ENCODE data around the gene DTL.

The DTL gene

DNA sequence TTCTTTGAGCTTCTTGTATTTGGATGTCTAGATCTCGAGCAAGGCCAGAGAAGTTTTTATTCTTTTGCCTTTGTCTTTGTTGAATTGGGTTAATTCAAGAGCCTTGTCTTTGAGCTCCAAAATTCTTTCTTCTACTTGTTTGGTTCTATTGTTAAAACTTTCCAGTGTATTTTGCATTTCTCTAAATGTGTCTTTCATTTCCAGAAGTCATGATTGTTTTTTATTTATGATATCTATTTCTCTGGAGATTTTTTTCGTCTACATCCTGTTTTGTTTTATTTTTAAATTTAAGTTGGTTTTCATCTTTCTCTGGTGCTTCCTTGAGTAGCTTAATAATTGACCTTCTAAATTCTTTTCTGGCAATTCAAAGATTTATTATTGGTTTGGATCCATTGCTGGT lies 61.8 kb downstream of the DTL start:
- DNase-seq (ENCODE audit: low spot score), result no peak

DNA sequence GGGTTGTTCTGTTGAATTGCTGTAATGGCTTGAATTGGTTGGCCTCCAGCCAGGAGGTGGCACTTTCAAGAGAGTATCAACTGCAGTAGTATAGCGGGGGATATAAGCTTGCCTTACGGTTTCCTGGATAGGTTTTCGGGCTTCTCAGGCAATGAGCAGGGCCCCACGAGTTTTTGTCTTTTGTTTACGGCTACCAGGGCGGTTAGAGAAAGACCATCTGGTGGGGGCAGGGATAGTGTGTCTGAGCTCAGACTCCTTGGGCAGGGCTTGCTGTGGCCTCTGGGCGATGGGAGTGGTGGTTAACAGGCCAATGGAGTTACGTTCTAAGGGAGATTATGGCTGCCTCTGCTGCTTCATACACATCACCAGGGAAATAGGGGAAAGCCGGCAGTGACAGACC lies 62.8 kb downstream of the DTL start:
- DNase-seq (ENCODE audit: low spot score), result no peak

DNA sequence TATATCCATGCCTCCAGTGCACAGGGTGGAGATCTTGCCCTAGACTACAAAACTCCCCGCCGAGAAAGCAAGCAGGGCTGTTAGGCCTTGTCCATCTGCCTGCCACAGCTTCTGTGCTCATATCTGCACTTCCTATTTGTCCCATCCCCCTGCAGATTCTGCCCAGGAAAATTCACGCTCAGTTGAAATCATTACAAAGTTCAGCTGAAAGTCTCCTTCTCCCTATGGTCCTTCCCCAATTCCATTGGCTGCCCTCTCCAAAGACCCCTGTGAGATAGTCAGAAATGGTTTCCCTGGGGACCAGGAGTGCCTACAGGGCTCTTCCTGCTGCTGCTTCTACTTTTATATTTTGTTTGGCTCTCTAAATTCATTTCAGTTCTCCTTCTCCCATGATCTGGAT lies 63.2 kb downstream of the DTL start:
- DNase-seq (ENCODE audit: low spot score), result no peak

DNA sequence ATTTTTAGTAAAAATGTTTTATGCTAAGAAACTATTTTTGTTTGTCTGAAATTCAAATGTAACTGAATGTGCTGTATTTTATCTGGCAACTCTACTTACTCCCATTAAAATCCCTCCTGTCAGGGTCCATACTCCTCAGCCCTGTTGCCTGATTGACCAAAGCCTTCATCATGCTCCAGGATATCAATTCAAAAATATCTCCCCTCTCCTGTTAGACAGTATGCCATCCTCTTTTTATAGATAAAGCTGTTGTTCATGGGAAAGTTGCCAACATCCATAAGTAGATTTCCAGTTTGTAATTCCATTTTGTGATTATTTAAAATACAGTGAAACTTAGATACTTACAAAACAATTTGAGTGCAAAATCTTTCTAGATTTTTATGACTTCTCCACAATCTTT lies 65.7 kb downstream of the DTL start:
- no peak for DNase-seq (ENCODE audit: low spot score)

DNA sequence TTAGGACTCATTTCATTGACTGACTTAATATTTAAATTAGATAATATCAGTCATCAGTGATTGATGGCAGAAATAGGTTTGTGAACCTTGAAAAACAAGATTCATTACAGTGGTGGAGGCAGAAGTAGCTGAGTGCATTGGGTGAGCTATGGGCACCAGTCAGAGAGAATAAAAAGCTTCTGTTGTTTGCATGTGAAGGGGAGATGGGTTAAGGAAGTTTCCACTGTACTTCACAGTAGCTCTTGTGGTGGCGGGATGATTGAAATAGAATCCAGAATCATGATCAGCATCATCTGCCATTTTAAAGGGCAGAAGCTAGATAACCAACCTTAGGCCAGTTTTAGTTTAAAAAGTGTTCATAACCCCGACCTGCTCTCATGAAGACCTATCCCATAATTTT lies 66.2 kb downstream of the DTL start:
- DNase-seq (ENCODE audit: low spot score), result no peak

DNA sequence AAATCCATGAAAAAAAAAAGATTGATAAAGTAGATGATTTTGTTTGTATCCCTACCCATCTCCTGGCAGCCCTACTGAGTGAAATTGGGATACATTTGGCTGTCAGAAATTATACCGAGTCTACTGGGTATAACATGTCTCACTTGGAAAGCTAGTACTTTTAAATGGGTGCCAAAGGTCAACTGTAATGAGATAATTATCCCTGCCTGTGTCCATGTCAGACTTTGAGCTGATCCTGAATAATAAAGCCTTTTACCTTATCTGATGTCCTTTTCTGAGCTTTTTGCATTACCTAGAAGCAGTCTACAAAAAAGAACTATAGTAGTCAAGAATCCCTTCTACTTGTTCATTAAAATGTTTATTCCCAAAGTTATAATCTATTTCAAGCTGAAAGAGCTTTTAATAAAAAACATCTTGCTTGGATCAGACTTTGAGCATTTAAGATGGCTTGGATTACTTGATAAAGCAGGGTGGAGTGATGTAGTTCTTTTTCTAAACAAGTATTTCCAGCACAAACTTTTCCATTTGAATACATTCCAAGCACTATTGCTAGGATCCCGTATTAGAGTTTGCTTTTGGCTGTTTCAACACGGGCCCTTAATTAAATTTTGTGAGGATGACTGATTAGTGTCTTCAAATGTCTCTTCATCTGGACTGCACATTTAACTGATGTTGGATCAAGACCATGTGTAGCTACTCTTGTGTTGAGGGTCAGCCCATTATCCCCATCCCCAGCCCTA lies 69.2 kb downstream of the DTL start:
- DNase-seq (ENCODE audit: low spot score), result no peak

DNA sequence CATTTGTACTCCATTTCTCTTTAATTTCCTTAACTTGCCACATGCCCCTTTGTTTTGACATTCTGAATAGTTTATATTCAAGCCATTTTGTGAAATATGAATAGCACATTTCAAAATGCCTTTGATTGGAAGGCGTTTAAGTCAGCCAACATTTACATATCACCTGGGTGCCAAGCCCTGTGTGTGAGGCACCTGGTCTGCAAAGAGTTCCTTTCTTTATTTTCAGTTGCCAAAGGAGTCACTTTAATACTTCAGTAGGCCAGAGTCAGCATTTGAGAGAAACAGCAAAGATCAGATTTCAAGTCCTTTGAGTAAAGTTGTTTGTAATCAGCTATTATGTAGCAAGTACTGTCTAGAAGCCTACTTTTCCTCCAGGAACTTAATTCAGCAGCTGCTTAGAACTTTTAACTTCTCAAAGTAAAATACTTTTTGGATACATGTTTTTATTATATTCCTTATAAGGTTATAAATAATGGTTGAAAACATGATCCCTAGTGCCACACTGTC lies 70.8 kb downstream of the DTL start:
- DNase-seq (ENCODE audit: low spot score), result no peak

DNA sequence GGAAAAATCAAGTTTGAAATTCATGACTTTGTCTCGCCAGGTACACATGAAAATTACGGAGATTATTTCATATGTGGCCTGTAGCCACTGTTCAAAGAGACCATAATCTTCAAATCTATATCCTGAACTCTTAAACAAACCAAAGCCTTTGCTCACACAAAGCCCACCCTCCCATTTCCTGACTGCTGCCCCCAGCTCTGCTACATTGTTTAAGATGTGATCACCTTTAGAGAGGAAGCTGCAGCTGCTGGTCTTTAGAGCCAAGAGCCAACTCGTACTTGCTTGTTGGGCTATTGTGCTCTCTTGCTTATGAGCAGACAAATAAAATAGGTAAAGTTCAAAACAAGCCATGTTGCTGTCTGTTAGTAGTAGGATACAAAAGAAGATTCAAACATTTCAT lies 71.9 kb downstream of the DTL start:
- no peak for DNase-seq (ENCODE audit: low spot score)

DNA sequence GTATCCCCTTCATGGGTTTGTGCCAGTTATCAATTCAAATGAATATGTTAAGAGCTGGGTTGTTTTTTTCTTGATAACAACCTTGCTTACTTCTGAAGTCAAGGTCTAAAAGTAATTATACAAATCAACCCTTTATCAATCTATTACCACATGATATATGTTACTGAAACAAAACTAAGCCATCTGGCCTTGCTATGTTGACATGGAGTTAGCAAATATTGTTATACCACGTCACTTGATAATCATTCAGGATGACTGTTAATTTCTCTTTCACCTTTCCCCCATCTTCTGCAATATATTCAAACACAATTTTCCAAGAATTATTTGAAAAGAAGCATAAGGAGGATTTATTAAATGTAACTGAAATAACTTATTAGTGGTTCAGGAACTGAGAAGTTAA lies 72.6 kb downstream of the DTL start:
- no peak for DNase-seq (ENCODE audit: low spot score)

DNA sequence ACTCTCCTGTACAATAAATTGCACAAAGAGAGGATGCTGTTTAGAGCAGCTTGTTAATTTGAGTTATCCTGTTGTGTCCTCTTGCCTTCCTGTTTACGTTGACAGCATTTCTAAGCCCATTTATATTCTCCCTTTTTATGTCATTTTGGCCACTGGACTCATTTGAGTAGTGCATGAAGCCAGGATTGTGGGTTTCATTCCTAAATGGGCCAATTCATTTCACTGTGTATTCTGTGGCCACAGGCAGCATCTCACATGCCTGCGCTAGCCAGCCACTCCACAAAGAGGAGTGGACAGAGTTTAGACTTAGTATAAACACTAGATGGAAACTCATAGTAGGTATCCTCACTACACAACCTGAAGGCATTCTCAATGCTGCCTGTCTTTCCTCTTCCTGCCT lies 73.4 kb downstream of the DTL start:
- no peak for DNase-seq (ENCODE audit: low spot score)

DNA sequence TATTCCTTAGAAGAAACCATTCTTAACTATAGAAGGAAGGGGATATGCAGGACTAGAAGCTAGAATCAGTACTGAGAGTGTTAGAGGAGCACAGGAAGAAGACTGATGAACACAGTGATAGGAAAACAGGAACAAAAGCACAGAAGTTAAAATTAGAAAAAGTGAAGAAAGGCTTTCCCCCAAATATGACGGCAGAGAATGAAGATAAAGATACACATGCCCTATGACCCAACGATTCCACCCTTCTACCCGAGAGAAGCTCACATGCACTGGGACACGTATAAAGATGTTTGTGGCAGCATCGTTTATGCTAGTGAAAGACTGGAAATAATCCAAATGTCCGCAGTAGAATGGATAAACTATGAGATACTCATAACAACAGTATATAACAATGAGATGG lies 74.2 kb downstream of the DTL start:
- no peak for DNase-seq (ENCODE audit: low spot score)

DNA sequence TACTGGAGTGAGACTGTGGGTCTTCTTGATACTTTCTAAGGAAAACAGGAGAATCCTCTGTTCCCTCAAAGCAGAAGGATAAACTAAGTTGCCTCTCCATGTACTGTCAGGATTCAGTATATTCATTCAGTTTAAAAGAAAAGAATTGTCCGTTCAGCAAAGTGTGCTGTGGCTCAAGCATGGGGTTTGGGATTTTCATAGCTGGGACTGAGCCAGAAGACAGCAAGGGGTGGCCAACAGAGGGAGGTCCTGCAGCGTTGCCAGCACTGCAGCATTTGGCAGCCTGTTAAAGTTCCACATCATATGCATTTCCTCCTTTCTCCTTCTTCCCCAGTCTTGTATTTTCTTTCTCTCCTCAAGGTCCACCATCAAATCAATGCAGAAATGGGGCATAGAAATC lies 75.1 kb downstream of the DTL start:
- no peak for DNase-seq (ENCODE audit: low spot score)

DNA sequence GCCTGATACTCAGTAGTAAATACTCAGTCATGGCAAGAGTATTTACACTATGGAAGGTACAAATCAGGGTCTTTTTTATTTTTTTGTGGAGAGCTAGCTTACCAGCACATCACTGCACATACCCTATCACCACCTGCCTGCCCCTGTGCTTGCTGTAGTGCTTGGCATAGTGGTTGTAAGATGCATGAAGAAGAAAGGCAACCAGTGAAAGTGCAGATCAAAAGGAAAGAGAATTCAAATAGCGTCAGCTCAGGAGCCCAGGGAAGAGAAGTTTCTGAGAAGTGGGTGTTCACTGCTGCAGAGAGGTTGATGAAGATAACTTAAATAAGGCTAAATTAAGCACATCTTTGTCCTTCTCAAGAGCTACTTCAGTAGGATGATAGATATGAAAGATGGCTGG lies 76.0 kb downstream of the DTL start:
- no peak for DNase-seq (ENCODE audit: low spot score)

DNA sequence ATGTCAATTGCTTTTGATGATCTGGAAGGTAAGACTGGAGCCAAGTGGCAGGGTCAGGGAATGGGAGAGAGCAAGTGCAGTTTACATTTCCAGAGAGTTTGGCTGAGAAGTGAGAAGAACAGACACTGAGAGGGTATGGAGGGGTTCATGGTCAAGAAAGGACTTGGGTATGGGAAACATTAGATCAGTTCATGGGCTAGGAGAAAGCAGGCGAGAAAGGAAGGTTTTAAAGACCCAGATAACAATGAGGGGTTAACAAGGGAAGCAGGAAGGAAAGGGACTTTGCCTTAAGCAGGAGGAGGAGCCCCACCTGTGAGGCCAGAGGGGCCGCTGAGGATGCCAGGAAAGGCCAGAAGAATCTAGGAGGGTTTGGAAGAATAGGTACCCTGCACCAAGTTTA lies 78.2 kb downstream of the DTL start:
- no peak for DNase-seq (ENCODE audit: low spot score)

DNA sequence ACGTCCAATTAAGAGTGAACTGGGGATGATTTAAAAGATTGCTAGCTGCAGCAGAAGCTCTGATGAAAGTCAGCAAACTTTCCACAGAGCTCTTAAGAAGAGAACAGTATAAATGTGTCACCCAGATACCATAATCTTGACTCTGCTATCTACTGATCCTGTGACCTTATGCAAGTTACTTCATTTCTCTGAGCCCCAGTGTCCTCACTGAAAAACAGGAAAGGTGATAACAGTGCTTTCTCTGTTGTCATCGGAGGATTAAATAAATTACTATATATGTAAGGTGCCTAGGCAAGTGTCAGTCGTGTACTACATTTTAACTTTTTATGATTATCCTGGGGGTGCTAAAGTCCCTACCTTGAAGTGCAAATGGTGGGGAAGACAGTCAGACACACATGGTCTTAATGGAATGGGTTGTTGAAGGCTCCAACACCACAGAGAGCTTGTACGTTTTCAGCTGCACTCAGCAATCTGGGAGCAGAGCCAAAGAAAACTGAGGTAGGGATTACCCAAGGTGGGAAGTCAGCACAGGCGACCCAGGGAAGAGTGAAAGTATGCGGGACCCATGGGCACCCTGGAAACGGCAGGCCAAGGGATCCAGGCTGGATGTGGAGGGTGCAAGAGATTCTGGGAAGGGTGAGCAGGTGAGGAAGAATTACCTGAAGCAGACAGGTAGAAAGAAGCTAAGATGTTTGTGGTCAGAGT lies 82.8 kb downstream of the DTL start:
- no peak for DNase-seq (ENCODE audit: low spot score)

DNA sequence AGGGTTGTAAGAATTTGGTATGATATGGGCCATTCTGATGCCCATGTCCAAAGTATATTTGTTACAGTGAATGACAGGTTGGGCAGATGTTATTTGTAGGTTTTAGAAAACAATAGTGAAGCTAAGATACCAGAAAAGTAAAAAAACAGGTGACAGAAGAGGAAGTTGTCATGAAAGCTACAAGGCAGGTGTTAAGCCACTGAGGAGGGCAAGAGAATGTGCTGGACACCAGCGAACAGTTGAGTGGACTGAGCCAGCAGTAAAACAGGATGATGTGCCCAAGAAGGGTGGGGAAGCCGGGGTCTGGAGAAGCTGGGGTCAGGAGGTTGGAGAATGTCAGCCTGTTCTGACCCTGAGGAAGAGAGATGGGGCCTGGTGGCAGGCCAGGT lies 83.3 kb downstream of the DTL start:
- DNase-seq (ENCODE audit: low spot score), result no peak

DNA sequence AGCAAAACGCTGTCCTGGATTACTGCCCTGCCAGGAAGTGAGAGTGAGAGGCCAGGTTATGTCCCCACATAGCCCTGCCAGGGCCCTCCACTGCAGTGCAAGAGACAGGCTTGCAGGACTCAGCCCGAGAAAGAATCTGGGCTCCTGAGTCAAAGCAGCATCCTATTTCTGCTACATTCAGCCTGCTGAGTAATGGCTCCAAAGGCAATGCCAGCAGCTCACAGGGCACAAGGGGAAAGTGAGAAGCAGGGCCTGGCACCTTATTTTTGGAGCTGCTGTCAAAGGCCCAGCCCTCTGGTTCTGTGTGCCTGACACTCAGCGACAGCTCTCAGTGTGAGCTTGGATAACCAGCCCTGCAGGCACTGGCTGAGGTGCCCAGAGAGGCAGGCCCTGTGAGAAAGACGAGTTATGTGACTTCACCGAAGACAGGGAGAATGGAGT lies 83.9 kb downstream of the DTL start:
- no peak for DNase-seq (ENCODE audit: low spot score)

DNA sequence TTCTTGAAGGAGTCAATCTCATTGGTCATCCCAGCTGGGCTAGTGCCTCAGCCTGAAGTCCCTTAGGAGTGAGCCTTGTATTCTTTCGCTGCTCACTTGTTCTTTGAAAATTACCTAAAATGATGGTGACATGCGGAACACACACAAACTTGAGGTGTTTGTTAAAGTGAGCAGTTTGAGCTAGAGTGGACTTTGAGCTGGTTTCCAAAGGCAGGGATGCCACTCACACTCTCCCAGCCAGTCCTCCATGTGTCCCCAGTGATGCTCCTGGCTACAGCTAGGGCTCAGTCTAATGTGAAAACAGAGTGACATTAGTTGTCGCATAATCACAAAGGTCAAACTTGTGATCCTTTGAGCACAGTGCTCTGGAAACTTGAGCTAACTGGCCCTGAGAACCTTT lies 84.3 kb downstream of the DTL start:
- no peak for DNase-seq (ENCODE audit: low spot score)

DNA sequence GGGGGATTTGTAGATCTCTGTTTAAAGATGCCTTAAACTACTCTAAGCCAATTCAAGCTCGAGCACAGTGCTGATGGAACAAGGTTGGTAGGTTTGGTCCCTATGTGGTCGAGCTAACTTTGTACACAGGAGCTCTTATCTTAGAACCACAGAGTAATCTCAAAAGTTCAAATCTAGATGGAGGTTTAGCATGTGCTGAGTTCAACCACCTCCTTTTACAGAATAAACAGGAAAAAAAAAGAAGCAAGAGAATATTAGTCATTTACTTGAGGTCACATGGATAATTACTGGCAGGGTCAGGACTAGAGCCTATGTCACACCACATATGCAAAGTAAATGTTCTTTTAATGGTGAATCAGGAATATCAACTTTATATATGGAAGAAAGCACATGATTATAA lies 86.2 kb downstream of the DTL start:
- no peak for DNase-seq (ENCODE audit: low spot score)

DNA sequence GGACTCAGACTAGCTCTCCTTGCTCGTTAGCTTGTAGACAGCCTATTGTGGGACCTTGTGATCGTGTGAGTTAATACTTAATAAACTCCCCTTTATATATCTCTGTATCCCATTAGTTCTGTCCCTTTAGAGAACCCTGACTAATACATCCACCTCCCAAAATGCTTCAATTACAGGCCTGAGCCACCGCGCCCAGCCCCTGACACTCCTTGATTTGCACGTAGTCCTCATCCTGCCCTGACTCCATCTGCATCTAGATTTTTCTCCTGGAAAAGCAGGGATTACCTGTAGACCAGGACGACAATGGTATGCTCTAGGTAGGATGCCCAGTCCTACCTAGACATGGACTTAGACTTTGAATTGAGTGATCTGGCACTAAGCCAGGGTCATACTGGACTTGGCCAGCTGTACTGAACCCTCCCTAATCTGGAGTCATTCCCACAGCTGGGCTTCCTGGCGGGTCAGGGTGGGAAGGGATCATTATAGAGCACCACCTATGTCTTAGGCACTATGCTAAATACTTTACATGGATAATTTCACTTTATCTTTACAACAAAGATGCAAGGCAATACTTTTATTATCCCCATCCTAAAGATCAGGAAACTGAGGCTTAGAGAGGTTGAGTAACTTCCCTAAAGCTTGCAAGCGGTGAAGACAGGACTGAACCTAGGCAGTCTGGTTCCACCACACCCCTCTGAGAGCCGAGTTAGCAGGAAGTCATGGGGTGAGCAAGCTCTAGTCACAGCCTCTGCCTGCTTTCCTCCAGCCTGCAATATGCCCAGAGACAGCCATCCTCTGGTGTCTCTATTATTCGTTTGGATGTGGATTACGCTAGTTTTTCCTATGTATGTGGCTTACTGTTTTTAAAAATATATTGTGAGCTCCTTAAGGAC lies 89.4 kb downstream of the DTL start:
- DNase-seq (ENCODE audit: low spot score), result no peak

DNA sequence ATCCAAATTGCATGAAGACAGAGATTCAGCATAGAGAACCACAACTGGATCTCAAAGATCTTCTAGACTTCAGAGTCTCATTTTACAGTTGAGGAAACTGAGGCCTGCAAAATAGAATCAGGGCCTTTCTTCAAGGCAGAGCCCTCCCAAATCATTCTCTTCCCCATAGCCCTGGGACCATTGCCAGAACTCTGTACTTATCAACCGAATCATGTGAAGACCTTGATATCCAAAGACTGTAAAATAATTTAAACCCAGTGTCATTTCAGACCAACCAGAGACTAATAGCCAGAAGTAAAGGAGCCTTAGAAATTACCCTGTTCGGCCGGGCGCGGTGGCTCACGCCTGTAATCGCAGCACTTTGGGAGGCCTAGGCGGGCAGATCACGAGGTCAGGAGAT lies 90.1 kb downstream of the DTL start:
- no peak for DNase-seq (ENCODE audit: low spot score)

DNA sequence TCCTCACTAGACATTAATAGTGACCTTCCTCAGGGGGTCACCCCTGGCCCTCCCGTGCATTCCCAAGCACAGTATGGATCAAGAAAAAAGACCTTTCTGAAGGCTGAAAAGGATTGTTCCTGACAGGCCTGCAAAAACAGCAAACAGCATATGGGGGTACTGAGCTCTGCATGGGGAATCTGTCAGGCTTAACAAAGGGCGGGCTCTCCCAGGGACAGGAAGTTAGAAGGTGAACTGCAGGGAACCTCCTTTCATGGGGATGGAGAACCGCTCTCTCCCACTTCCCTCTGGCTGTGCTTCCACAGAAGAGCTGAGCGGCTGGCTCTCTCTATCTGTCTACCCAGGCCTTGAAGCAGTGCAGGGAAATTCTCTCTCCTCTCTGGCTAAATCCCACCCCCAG lies 91.7 kb downstream of the DTL start:
- DNase-seq (ENCODE audit: low spot score), result peak; percentile 64

DNA sequence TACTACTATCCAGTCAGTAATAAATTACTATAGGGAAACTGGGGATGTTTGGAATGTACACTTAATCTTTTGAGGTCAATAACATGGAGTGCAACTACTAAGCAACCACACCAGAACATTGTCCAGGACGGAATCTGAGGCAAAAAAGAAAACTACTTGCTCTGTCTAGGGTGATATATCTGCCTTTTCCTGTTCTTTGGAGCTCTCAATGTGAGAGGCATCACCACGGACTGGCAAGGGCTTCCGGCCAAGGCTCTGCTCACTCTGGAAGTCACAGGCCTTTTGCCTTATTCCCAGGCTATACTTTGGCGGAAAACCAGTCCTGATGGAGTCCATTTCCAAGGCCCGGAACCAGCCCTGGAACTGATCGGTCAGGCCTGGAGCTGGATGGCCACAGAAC lies 94.2 kb downstream of the DTL start:
- DNase-seq (ENCODE audit: low spot score), result no peak

Data from iPS-NIHi11 (cell line).